Kidney epithelial cell (primary cell): ENCODE measurements around the gene EPHB3. TPM values are rescaled to one million over a fixed set of nuclear protein-coding genes. Genes with fewer than 3 reads are reported as not detected.

ENCODE experiments used
- DNase-seq: peaks from one replicate; pipeline ENCODE4 v3.0.0-alpha.2; 2010; ENCODE audit warnings: low read depth
- H3K27me3 ChIP-seq: 2 replicates; pipeline ENCODE4 v1.6.0; 2011; ENCODE audit warnings: low read length; ENCODE audit not compliant: control insufficient read depth, insufficient read depth
- H3K36me3 ChIP-seq: 2 replicates; pipeline ENCODE4 v1.5.1; 2011; ENCODE audit warnings: low read length; ENCODE audit not compliant: control insufficient read depth, insufficient read depth
- H3K4me3 ChIP-seq: 2 replicates; pipeline ENCODE4 v1.5.1; 2011; ENCODE audit warnings: low read depth, mild to moderate bottlenecking, control low read depth, low read length
- CTCF ChIP-seq: IDR thresholded peaks from 2 replicates; pipeline ENCODE4 v1.5.1; 2011; ENCODE audit warnings: mild to moderate bottlenecking, moderate library complexity, low read length, control low read depth, inconsistent platforms; ENCODE audit not compliant: insufficient read depth, poor library complexity, severe bottlenecking
- total RNA-seq: library from RNA; depleted of rRNA; stranded (reverse); fragments of >200 nt; gene quantifications from 2 replicates; pipeline ENCODE4 v1.2.3, GENCODE V29; 2015

EPHB3 gene
- total RNA-seq, 1 donor from 2014 or later, result 1.5 TPM

DNA sequence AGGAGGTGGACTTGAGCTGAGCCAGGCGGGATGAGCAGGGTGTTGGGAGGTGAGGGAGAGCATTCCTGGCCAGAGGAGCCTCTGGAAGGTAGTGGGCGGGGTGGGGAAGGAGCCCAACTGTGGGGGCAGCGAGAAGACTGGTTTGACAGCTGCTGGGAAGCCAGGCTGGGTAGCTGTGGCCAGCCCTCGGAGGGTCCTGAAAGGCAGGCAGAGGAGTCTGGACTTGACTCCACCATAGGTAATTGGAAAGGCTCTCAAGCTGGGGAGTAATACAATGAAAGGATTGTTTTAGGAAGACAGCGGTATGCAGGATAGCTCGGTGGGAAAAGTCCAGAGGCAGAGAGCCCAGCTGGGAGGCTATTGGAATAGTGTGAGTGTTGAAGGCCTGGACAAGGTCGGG, 17.2 kb downstream of the EPHB3 start:
- Histone ChIP-seq H3K27me3 (peaks cover 4% of the 10 kb centered on the region), H3K4me3 (no peak overlapping the region), H3K36me3 (no peaks in the 10 kb centered on the region)
- TF ChIP-seq CTCF, result no peak
- DNase-seq, result no peak

GRCh38 chr3:184579513-184579912, 17.9 kb downstream of the EPHB3 start:
- TF ChIP-seq CTCF, result no peak
- no peaks in the 10 kb centered on the region for H3K36me3 ChIP-seq
- DNase-seq, result no peak

GRCh38 chr3:184580376-184580775, 18.8 kb downstream of the EPHB3 start:
- no peak for TF ChIP-seq CTCF
- DNase-seq, result no peak
- Histone ChIP-seq H3K27me3 (peaks cover 9% of the 10 kb centered on the region), H3K36me3 (no peaks in the 10 kb centered on the region), H3K4me3 (no peak overlapping the region)

More at GRCh38 chr3:184579513-184579912, 17.9 kb downstream of the EPHB3 start:
- Histone ChIP-seq H3K27me3 (peaks cover 9% of the 10 kb centered on the region), H3K4me3 (no peak overlapping the region)

- no peak for DNase-seq
- H3K27me3 ChIP-seq, result peaks cover 9% of the 10 kb centered on the region
- no peaks in the 10 kb centered on the region for H3K36me3 ChIP-seq
- TF ChIP-seq CTCF, result no peak
- no peak overlapping the region for H3K4me3 ChIP-seq
These were observed 19.8 kb downstream of the EPHB3 start for GRCh38 chr3:184581331-184581855.

DNA sequence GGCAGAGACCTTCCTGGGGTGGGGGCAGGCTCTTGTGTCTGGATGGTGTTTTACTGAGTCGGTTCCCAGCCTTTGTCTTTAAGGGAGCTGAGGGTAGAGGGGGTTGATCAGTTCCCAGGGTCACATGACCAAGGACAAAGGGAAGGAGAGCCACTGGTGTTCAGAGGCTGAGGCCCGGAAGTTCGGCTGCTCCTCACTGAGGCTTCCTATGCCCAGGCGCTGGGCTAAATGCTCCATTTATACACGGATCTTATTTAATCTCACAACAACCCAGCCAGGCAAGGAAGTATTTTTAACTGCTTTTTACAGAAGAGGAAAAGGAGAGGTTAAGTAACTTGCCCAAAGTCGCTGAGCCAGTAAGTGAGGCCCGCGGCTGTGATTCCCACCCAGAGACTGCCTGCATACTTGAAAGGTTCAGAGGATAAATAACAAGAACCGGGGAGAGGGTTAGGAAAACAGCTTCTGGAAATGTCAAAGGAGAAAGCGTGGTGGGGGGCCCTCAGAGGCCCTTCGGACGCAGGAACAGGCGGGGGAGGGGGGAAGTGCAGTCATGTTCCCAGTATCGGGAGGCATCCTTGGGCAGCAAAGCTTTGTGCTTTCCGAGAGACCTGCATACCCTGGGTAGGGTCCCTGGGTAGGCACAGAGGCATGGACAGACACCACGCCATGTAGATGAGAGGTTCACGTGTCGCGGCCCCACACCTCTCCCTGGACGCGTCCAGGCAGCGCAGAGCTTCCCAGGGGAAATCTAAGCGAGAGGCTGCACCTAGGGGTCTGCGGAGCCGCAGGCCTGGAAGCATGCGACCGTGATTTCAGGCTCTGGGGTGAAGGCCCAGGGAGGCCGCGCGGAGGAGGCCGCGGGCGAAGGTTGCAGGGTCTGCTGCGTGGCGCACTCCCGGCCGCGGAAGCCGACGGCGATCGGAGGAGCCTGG, 21.3 kb downstream of the EPHB3 start:
- Histone ChIP-seq H3K27me3 (peaks cover 15% of the 10 kb centered on the region), H3K4me3 (peak overlapping the region; percentile 48), H3K36me3 (no peaks in the 10 kb centered on the region)
- no peak for DNase-seq
- TF ChIP-seq CTCF, result no peak
